Gastrocnemius medialis (tissue), 4 donors: ENCODE measurements around the gene SAP30.

Experiments
- CTCF ChIP-seq, 5 experiments: fragments of 450-650 bp in 3 of 5; fragments of 200-600 bp in 2 of 5; sonication (generic) in 2 of 5; IDR thresholded peaks in 4 of 5; conservative IDR thresholded peaks in 1 of 5; 1 replicate in 4 of 5; 2 replicates in 1 of 5; pipeline ENCODE4 v1.5.1; 2016 to 2019; ENCODE audit warnings: antibody characterized with exemption in 5 of 5, mild to moderate bottlenecking in 3 of 5, moderate library complexity in 3 of 5
- POLR2A ChIP-seq, 2 donors: fragments of 450-650 bp; IDR thresholded peaks; one replicate each; pipeline ENCODE4 v1.6.1; 2017; ENCODE audit warnings: antibody characterized with exemption in 2 of 2, mild to moderate bottlenecking in 2 of 2, moderate library complexity in 2 of 2

- TF ChIP-seq CTCF (IDR thresholded peaks at IDR 0.05 in 4 of 5, conservative IDR thresholded peaks at IDR 0.05 in 1 of 5) (no peak), POLR2A (IDR thresholded peaks at IDR 0.05) (no peak)
These were observed 20.9 kb downstream of the SAP30 start for GRCh38 chr4:173391701-173392100.
